AG04450 (cell line): Measurements from ENCODE around the gene ZFYVE27. TPM values are rescaled to one million over a fixed set of nuclear protein-coding genes. Genes with fewer than 3 reads are reported as not detected.
A peak's percentile ranks its signal among the peaks of the same experiment; 100 is the strongest.

Source experiments
- CTCF ChIA-PET: fragments of 300-600, 350-600 bp; formaldehyde crosslinking; extraction: SDS; loops from one replicate; lab custom pipeline; 2022; ENCODE audit warnings: antibody characterized with exemption, inconsistent platforms; lab: Charles Lee
- POLR2A ChIA-PET: fragments of 350-600 bp; formaldehyde crosslinking; extraction: SDS; loops from one replicate; lab custom pipeline; 2021; ENCODE audit warnings: antibody characterized with exemption, inconsistent platforms; lab: Yijun Ruan, JAX
- DNase-seq: peaks from one replicate; pipeline ENCODE4 v3.0.0-alpha.2; 2011; ENCODE audit warnings: low read depth, low spot score
- H3K27ac ChIP-seq: one replicate; pipeline ENCODE4 v1.5.1; 2012; ENCODE audit warnings: low read depth, low read length, control low read depth
- H3K27me3 ChIP-seq: one replicate; pipeline ENCODE4 v1.6.0; 2012; ENCODE audit warnings: low read length; ENCODE audit not compliant: control insufficient read depth, insufficient read depth
- H3K4me3 ChIP-seq: 2 replicates; pipeline ENCODE4 v1.5.1; 2011; ENCODE audit warnings: mild to moderate bottlenecking, low read depth, low read length, control low read depth
- H3K9me3 ChIP-seq: 2 replicates; pipeline ENCODE4 v1.5.1; 2012; ENCODE audit warnings: low read length; ENCODE audit not compliant: control insufficient read depth, insufficient read depth
- polyA plus RNA-seq: library from polyadenylated mRNA; depleted of rRNA; stranded (reverse); fragments of >200 nt; gene quantifications from 2 replicates; pipeline ENCODE4 v1.2.3, GENCODE V29; 2011
- TF ChIP-seq, protein P1 (sequence below): IDR thresholded peaks from 2 replicates; pipeline ENCODE4 v1.5.1; 2011; ENCODE audit warnings: low read depth, low read length, control low read depth, inconsistent platforms

ZFYVE27 gene
- polyA plus RNA-seq, 1 experiment: 11.1 TPM

DNA sequence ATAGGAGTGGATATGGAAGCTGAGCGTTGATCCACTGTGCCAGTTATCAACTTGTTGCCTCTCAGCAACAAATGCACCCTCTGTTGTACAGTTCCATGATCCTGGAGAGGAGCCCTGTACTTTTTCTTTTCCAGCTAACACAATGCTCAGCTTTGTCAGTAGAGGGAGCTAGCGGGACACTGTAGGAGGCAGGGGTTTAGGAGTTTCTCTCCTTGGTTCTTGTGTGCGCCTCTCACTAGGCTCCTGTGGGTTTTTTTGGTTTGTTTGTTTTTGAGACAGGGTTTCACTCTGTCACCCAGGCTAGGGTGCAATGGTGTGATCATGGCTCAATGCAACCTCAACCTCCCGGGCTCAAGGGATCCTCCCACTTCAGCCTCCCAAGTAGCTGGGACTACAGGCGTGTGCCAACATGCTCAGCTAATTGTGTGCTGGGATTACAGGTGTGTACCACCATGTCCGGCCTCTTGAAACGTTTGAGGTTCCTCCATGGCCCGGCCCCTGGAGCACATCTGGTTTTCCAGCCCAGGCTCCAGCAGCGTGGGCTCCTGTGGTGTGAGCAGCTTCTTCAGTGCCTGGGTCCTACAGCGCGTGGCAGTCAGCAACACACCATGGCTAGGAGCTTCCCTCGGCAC, 35.4 kb upstream of the ZFYVE27 start:
- POLR2A ChIA-PET: interaction anchor here (0.5 to 1.9 kb wide), 5 partner anchors 12 to 214 kb away, joined by 3 to 11 read pairs (median 5); partner anchors contain the start of genes AVPI1 and MARVELD1
- Histone ChIP-seq H3K9me3 (no peaks in the 10 kb centered on the region), H3K27me3 (no peaks in the 10 kb centered on the region), H3K4me3 (no peak overlapping the region), H3K27ac (no peak overlapping the region)
- CTCF ChIA-PET: interaction anchor here (0.6 to 14.9 kb wide), 23 partner anchors 8 to 344 kb away, joined by 3 to 316 read pairs (median 7); partner anchors contain the start of genes AVPI1, MARVELD1 and ZFYVE27
- TF ChIP-seq, protein P1, sequence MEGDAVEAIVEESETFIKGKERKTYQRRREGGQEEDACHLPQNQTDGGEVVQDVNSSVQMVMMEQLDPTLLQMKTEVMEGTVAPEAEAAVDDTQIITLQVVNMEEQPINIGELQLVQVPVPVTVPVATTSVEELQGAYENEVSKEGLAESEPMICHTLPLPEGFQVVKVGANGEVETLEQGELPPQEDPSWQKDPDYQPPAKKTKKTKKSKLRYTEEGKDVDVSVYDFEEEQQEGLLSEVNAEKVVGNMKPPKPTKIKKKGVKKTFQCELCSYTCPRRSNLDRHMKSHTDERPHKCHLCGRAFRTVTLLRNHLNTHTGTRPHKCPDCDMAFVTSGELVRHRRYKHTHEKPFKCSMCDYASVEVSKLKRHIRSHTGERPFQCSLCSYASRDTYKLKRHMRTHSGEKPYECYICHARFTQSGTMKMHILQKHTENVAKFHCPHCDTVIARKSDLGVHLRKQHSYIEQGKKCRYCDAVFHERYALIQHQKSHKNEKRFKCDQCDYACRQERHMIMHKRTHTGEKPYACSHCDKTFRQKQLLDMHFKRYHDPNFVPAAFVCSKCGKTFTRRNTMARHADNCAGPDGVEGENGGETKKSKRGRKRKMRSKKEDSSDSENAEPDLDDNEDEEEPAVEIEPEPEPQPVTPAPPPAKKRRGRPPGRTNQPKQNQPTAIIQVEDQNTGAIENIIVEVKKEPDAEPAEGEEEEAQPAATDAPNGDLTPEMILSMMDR: peak; percentile 94
- DNase-seq: peak; percentile 61

DNA sequence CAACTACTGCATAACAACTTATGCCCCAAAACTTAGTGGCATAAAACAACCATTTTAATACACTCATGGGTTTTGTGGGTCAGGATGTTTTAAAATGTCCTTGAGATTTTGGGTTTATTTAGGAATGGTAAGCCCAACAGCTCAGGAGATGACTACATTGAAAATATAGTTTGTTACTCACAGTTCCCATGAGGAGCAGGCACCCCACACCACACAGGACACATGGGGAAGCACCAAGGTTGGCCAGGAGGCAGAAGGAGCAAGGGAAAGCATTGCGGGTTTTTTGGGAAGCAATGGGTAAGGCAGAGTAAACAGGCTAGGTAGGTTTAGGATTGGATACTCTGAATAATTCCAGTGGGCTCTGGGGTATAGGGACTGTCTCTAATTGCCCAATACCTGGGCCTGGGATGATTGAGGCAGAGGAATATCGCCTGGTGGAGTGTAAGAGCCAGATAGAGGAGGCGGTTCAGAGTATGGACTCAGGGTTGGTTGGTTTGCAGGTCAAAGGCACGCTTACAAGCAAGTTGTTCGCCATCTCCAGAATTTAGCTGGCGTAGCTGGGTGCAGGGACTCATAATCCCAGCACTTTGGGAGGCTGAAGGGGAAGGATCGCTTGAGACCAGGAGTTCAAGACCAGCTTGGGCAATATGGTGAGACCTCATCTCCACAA, 33.4 kb upstream of the ZFYVE27 start:
- TF ChIP-seq, protein P1: no peak
- Histone ChIP-seq H3K27ac (no peak overlapping the region), H3K4me3 (no peak overlapping the region), H3K9me3 (no peaks in the 10 kb centered on the region), H3K27me3 (no peaks in the 10 kb centered on the region)
- ChIA-PET CTCF (interaction anchor here (1.3 to 14.9 kb wide), 5 partner anchors 10 to 30 kb away, joined by 3 to 316 read pairs (median 53); partner anchors contain the start of genes AVPI1, MARVELD1 and ZFYVE27), POLR2A (interaction anchor here (0.6 to 0.8 kb wide), 4 partner anchors 15 to 24 kb away, joined by 3 to 6 read pairs (median 4); partner anchors contain the start of gene AVPI1)
- no peak for DNase-seq

DNA sequence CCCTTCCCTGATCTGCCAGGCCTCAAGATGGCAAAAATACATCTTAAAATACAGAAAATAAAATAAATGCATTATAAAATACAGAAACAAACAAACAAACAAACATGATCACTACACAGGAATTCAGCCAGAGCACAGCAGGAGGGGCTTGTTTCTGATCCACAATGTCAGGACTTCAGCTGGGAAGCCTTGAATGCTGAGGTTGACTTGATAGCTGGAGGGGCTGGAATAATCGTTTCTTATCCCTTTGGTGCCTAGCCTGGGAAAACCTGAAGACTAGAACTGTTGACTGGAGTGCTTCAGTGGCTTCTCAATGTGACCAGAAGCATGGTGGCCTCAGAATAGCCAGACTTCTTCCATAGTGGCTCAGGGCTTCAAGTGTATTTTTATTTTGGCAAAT, 32.6 kb upstream of the ZFYVE27 start:
- ChIA-PET CTCF (interaction anchor here (0.9 to 14.9 kb wide), 5 partner anchors 9 to 132 kb away, joined by 3 to 316 read pairs (median 3); partner anchors contain the start of genes ANKRD2, MARVELD1 and ZFYVE27), POLR2A (no interaction called here)
- DNase-seq: no peak
- H3K4me3 ChIP-seq: no peak overlapping the region
- TF ChIP-seq, protein P1: no peak
- H3K27me3 ChIP-seq: no peaks in the 10 kb centered on the region
- no peaks in the 10 kb centered on the region for H3K9me3 ChIP-seq
- no peak overlapping the region for H3K27ac ChIP-seq

DNA sequence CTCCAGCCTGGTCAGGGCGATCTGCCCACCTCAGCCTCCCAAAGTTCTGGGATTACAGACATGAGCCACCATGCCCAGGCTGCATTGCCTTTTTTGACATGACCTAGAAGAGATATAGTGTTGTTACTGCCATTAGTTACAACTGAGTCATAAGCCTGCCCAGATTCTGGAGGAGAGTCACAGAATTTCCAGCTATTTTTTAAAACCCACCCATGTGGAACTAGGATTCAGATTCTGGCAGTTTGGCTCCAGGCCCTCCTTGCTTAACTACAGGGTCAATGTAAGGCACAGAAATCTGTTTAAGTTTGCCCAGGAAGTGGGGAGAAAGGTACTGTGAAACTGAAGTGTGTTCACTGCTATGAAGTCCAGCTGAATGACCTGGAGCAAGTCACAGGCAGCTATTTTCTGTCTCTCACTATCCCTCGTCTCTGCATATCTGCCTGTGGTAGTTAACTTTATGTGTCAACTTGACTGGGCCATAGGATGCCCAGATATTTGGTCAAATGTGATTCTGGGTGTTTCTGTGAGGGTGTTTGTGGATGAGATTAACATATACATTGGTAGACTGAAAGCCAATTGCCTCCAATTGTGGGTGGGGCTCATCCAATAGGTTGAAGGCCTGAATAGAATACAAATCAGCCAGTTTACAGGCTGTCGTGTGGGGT, 31.8 kb upstream of the ZFYVE27 start:
- TF ChIP-seq, protein P1: no peak
- Histone ChIP-seq H3K27me3 (no peaks in the 10 kb centered on the region), H3K9me3 (no peaks in the 10 kb centered on the region), H3K27ac (no peak overlapping the region), H3K4me3 (no peak overlapping the region)
- CTCF ChIA-PET: interaction anchor here (0.7 to 14.9 kb wide), 4 partner anchors 12 to 133 kb away, joined by 3 to 316 read pairs (median 6); partner anchors contain the start of genes ANKRD2 and ZFYVE27
- POLR2A ChIA-PET: interaction anchor here (0.7 kb wide), 1 partner anchor 18 kb away, joined by 5 read pairs; the partner anchor contains the start of gene AVPI1
- DNase-seq: no peak
